HG03442 (cell line): Measurements from ENCODE around the gene PEX5L.
"Not testable (repeated sequence)": the region's sequence is repeated elsewhere in the genome, so short reads cannot be mapped to it uniquely, and the experiment has no call there.

Experiments
- ATAC-seq: cut with Tn5 transposase; IDR thresholded peaks from one replicate; pipeline ENCODE4 v1.9.1; 2021; ENCODE audit warnings: mild to moderate bottlenecking, moderate library complexity; ENCODE audit not compliant: unreplicated experiment

Gene PEX5L

GRCh38 chr3:180036671-180037455 lies at the start of gene PEX5L:
TSS of gene PEX5L (minus strand) at chr3:180036937. CDS start at chr3:180036599, 338 bp downstream.
- ATAC-seq, result peak; percentile 83

GRCh38 chr3:180085122-180085710 lies 48.5 kb upstream of the PEX5L start:
- ATAC-seq, result no peak

GRCh38 chr3:180082699-180083098 lies 46.0 kb upstream of the PEX5L start:
- ATAC-seq, result no peak

GRCh38 chr3:180078592-180078991 lies 41.9 kb upstream of the PEX5L start:
- ATAC-seq, result no peak

- ATAC-seq, result no peak
These were observed 36.8 kb upstream of the PEX5L start for GRCh38 chr3:180073561-180073960.

GRCh38 chr3:180072786-180073185 lies 36.0 kb upstream of the PEX5L start:
- ATAC-seq, result no peak

- ATAC-seq, result no peak
These were observed 34.2 kb upstream of the PEX5L start for GRCh38 chr3:180070925-180071324.

- no peak for ATAC-seq
These were observed 31.3 kb upstream of the PEX5L start for GRCh38 chr3:180068023-180068422.

GRCh38 chr3:180066598-180066997 lies 29.9 kb upstream of the PEX5L start:
- no peak for ATAC-seq

GRCh38 chr3:180063783-180064182 lies 27.0 kb upstream of the PEX5L start:
- ATAC-seq, result no peak

GRCh38 chr3:180062771-180063170 lies 26.0 kb upstream of the PEX5L start:
- no peak for ATAC-seq

- no peak for ATAC-seq
These were observed 22.6 kb upstream of the PEX5L start for GRCh38 chr3:180059356-180059755.

- ATAC-seq, result no peak
These were observed 21.5 kb upstream of the PEX5L start for GRCh38 chr3:180058238-180058637.

GRCh38 chr3:180055656-180056055 lies 18.9 kb upstream of the PEX5L start:
- ATAC-seq, result not testable (repeated sequence)

- no peak for ATAC-seq
These were observed 12.7 kb upstream of the PEX5L start for GRCh38 chr3:180049391-180049790.

- no peak for ATAC-seq
These were observed 12.1 kb upstream of the PEX5L start for GRCh38 chr3:180048840-180049239.

GRCh38 chr3:180048103-180048502 lies 11.4 kb upstream of the PEX5L start:
- peak; percentile 95 for ATAC-seq

- ATAC-seq, result no peak
These were observed 4.2 kb upstream of the PEX5L start for GRCh38 chr3:180040966-180041365.

- ATAC-seq, result peak; percentile 47
These were observed 556 bp downstream of the PEX5L start for GRCh38 chr3:180036092-180036670.

GRCh38 chr3:180026997-180027396 lies 9.7 kb downstream of the PEX5L start:
- no peak for ATAC-seq

- ATAC-seq, result peak; percentile 90
These were observed 18.2 kb downstream of the PEX5L start for GRCh38 chr3:180018543-180018942.

GRCh38 chr3:180017846-180018245 lies 18.9 kb downstream of the PEX5L start:
- no peak for ATAC-seq
